Lower lobe of right lung (tissue), 2 donors: ENCODE data around the gene DACT3. TPM values are rescaled to one million over a fixed set of nuclear protein-coding genes. Genes with fewer than 3 reads are reported as not detected.

Source experiments
- ATAC-seq, 2 donors: fragments of 200-7000 bp; cut with Tn5 transposase; one replicate each; pipeline ENCODE4 v1.9.1; 2020 to 2022; ENCODE audit warnings: mild to moderate bottlenecking in 2 of 2, moderate library complexity in 2 of 2
- DNase-seq: peaks from one replicate; pipeline ENCODE4 v3.0.0-alpha.2; 2020
- H3K27ac ChIP-seq: fragments of 200-600 bp; one replicate; pipeline ENCODE4 v1.8.0; 2022
- H3K27me3 ChIP-seq: fragments of 200-600 bp; one replicate; pipeline ENCODE4 v1.8.0; 2022; ENCODE audit warnings: low read depth
- H3K36me3 ChIP-seq: fragments of 200-600 bp; one replicate; pipeline ENCODE4 v1.8.0; 2022; ENCODE audit warnings: mild to moderate bottlenecking
- H3K4me1 ChIP-seq: fragments of 200-600 bp; one replicate; pipeline ENCODE4 v1.8.0; 2022
- H3K4me3 ChIP-seq: fragments of 200-600 bp; one replicate; pipeline ENCODE4 v1.8.0; 2022; ENCODE audit warnings: mild to moderate bottlenecking
- H3K9me3 ChIP-seq: fragments of 200-600 bp; one replicate; pipeline ENCODE4 v1.8.0; 2022
- CTCF ChIP-seq: fragments of 200-600 bp; IDR thresholded peaks from one replicate; pipeline ENCODE4 v1.8.0; 2022; ENCODE audit warnings: antibody characterized with exemption, mild to moderate bottlenecking
- intact Hi-C: fragments of 100-400 bp; cut with DNase I; formaldehyde crosslinking; loops from one replicate; pipeline ENCODE4 v1.11.0; 2022
- total RNA-seq: library from RNA; stranded (reverse); fragmentation: NEBNext Ultra II Directional; extraction: Animal tissue kit (Norgen Biotek cat#: 25700); gene quantifications from one replicate; pipeline ENCODE4 v1.2.1, GENCODE V29; 2021
- donor health status: DM: no; HTN: yes; CAD: no; lungs with severe emphysema.

The DACT3 gene
- total RNA-seq, 1 donor from 2014 or later, result 4.9 TPM

GRCh38 chr19:46661735-46662592, 982 bp upstream of the DACT3 start:
- peak; percentile 89 for TF ChIP-seq CTCF
- H3K9me3 ChIP-seq, result no peaks in the 10 kb centered on the region
- H3K4me1 ChIP-seq, result peaks cover 26% of the 10 kb centered on the region
- H3K27me3 ChIP-seq, result peaks cover 28% of the 10 kb centered on the region
- intact Hi-C loops, result loop anchor here (10.0 kb wide), 1 partner anchor 57 kb away; the partner anchor contains the start of gene CALM3
- DNase-seq, result peak; percentile 85
- H3K27ac ChIP-seq, result peak overlapping the region; percentile 55
- ATAC-seq, result peak; percentile 84 to 88
- peak overlapping the region; percentile 65 for H3K4me3 ChIP-seq
- H3K36me3 ChIP-seq, result no peaks in the 10 kb centered on the region

GRCh38 chr19:46660551-46661019, 397 bp downstream of the DACT3 start:
- Histone ChIP-seq H3K9me3 (no peaks in the 10 kb centered on the region), H3K36me3 (no peaks in the 10 kb centered on the region), H3K4me3 (peak overlapping the region; percentile 65), H3K4me1 (peaks cover 26% of the 10 kb centered on the region), H3K27ac (peak overlapping the region; percentile 43), H3K27me3 (peaks cover 29% of the 10 kb centered on the region)
- ATAC-seq (no peak), DNase-seq (no peak)
- no peak for TF ChIP-seq CTCF
- intact Hi-C loops, result loop anchor here (10.0 kb wide), 1 partner anchor 56 kb away; the partner anchor contains the start of gene CALM3

GRCh38 chr19:46660008-46660517, 919 bp downstream of the DACT3 start:
- Histone ChIP-seq H3K4me3 (peak overlapping the region; percentile 65), H3K27ac (peak overlapping the region; percentile 43), H3K27me3 (peaks cover 34% of the 10 kb centered on the region), H3K4me1 (peaks cover 26% of the 10 kb centered on the region), H3K9me3 (no peaks in the 10 kb centered on the region), H3K36me3 (no peaks in the 10 kb centered on the region)
- DNase-seq, result no peak
- intact Hi-C loops, result loop anchor here (10.0 kb wide), 1 partner anchor 55 kb away; the partner anchor contains the start of gene CALM3
- no peak for ATAC-seq
- TF ChIP-seq CTCF, result no peak

- peak overlapping the region; percentile 65 for H3K4me3 ChIP-seq
- peaks cover 34% of the 10 kb centered on the region for H3K27me3 ChIP-seq
- peak overlapping the region; percentile 43 for H3K27ac ChIP-seq
- no peaks in the 10 kb centered on the region for H3K9me3 ChIP-seq
- peaks cover 26% of the 10 kb centered on the region for H3K4me1 ChIP-seq
- TF ChIP-seq CTCF, result no peak
- peak; percentile 51 for DNase-seq
- ATAC-seq, result no peak
- intact Hi-C loops, result loop anchor here (10.0 kb wide), 1 partner anchor 55 kb away; the partner anchor contains the start of gene CALM3
- H3K36me3 ChIP-seq, result no peaks in the 10 kb centered on the region
Observed at GRCh38 chr19:46659151-46660007, 1.6 kb downstream of the DACT3 start.

GRCh38 chr19:46656541-46656940, 4.4 kb downstream of the DACT3 start:
- H3K9me3 ChIP-seq, result no peaks in the 10 kb centered on the region
- H3K4me1 ChIP-seq, result peaks cover 18% of the 10 kb centered on the region
- DNase-seq, result no peak
- H3K27me3 ChIP-seq, result peaks cover 54% of the 10 kb centered on the region
- TF ChIP-seq CTCF, result no peak
- H3K36me3 ChIP-seq, result no peaks in the 10 kb centered on the region
- no peak overlapping the region for H3K4me3 ChIP-seq
- H3K27ac ChIP-seq, result no peak overlapping the region
- intact Hi-C loops, result no loop called here
- no peak for ATAC-seq
